ENCODE measurements around the gene PSMA1.
"Not testable (repeated sequence)": the region's sequence is repeated elsewhere in the genome, so short reads cannot be mapped to it uniquely, and the experiment has no call there.

Gene PSMA1

GRCh38 chr11:14519917-14520746 is at the start of gene PSMA1:
TSS of gene PSMA1 (minus strand) at chr11:14520386. CDS start at chr11:14520299, 87 bp downstream.
- DNase-seq: peak; percentile 96

DNA sequence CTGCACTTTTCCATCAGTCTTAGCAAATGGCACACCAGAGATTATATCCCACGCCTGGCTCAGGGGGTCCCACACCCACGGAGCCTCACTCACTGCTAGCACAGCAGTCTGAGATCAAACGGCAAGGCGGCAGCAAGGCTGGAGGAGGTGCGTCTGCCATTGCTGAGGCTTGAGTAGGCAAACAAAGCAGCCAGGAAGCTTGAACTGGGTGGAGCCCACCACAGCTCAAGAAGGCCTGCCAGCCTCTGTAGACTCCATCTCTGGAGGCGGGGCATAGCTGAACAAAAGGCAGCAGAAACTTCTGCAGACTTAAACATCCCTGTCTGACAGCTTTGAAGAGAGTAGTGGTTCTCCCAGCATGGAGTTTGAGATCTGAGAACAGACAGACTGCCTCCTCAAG is 49.3 kb upstream of the PSMA1 start:
- DNase-seq: not testable (repeated sequence)

GRCh38 chr11:14567064-14567651 is 47.0 kb upstream of the PSMA1 start:
- DNase-seq: no peak

- no peak for DNase-seq
Observed at GRCh38 chr11:14566331-14567063, 46.3 kb upstream of the PSMA1 start.

DNA sequence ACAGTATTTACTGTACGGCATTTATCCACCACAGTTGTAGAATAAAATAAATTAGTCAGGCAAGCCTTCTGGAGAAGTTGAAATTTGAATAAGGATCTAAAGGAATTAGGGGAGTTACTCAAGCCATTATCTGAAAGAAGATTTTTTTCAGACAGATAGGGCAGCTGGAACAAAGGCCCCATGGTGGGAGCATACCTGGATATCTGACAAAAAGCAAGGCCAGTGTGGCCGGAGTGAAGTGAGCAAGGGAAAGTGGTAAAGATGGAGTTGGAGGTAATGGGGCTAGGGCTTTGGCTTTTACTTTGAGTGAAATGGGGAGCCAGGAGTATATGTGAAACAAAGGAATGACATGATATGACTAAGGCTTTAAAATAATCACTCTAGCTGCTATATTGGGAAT is 45.7 kb upstream of the PSMA1 start:
- DNase-seq: no peak

- no peak for DNase-seq
Observed at GRCh38 chr11:14555818-14556217, 35.6 kb upstream of the PSMA1 start.

DNA sequence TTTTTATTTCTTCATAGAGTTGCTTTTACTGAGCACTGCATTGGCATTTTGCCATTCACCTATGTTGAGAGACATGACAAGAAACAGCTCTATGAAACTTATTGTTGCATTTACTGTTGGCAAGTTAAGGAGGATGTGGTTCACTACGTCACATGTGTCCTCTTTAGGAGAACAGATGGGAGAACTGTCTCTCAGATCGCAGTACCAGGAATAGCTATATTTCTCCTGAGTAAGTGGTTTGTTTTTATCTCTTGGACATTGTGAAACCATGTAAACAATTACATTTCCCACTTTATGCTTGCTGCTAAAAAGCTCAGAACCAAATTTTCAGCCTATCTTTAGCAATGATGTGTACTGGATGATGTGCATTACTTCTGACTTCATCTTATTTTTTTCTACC is 34.8 kb upstream of the PSMA1 start:
- no peak for DNase-seq

GRCh38 chr11:14552089-14552488 is 31.9 kb upstream of the PSMA1 start:
- no peak for DNase-seq

GRCh38 chr11:14551380-14551779 is 31.2 kb upstream of the PSMA1 start:
- DNase-seq: no peak

DNA sequence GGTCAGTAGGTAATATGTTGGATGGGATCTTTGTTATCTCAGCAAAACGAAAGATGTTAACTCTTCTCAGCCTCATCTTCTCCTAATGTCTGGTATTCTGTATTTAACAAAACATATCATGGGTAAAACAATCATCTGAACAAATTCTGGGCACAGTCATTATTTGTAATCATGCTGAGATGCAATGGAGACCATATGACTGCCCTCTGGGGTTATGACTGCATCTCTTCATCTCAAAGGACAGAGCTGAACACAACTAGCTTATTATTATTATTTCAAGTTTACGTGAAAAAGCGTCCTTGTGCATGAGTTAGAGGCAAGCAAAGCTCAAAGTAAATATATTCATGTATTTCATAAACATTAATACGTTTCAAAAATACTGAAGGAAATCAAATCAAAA is 29.7 kb upstream of the PSMA1 start:
- no peak for DNase-seq

GRCh38 chr11:14547440-14547839 is 27.3 kb upstream of the PSMA1 start:
- no peak for DNase-seq

GRCh38 chr11:14546672-14547071 is 26.5 kb upstream of the PSMA1 start:
- DNase-seq: no peak

DNA sequence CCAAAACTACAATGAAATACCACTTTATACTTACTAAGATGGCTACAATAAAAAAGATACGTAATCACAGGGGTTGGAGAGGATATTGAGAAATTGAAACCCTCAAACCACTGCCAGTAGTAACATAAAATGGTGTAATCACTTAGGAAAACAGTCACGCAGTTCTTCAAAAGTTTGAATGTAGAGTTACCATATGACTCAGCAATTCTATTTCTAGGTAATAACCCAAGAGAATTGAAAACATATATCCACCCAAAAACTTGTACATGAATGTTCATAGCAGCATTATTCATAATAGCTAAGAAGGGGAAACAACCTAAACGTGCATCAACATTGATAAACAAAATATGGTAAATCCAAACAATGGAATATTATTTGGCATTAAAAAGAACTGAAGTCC is 24.4 kb upstream of the PSMA1 start:
- DNase-seq: no peak

GRCh38 chr11:14543260-14543659 is 23.1 kb upstream of the PSMA1 start:
- no peak for DNase-seq

DNA sequence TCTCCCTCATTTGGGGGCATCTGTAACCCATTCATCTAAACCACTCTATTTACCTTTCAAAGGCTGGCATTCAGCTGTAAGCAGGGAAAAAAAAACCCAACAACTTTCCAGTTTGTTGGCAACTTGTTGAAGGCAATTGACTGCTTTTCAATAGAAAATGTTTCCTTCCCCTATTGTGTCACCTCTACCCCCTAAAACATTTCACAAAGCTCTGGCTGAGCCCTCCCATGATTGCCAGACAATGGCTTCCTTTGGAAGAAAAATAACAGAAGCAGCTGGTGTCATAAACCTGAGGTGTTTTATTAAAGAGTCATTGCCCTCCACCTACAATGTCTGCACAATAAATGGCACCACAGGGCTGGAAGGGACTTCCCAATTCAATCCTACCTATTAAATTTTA is 22.1 kb upstream of the PSMA1 start:
- peak; percentile 93 for DNase-seq

DNA sequence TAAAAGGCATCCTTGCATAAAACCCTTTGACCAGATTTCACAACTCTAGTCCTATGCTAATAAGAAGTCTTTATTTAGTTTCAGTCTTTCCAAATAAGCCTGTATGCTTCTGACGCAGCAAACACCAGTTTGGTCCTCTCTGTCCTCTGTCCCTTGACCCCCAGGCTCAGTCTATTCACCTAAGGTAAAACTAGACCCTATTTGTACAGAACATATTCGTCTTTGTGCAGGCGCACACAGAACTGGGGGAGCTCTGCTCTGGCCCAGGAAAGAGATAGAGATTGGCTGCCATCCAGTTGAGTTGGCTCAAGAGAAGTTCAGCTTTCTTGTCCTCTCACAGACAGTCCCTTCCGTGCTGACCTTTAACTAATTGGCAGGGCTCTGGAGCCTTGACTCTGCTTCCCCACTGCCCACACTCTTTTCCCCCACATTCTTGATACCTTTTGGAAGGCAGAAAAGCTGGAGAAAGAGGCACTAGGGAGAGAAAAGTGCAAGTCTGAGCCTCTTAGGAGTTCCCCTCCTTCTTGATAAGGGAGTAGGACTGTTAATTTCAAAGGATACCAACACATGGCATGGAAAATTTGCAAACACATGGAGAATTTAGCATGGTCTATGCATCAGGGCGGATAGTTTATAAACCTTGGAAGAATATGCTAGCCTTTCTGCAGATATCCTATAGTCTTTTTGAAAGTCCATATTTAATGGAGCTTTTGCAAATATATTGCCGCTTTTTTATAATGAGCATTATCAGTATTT is 21.2 kb upstream of the PSMA1 start:
- no peak for DNase-seq

DNA sequence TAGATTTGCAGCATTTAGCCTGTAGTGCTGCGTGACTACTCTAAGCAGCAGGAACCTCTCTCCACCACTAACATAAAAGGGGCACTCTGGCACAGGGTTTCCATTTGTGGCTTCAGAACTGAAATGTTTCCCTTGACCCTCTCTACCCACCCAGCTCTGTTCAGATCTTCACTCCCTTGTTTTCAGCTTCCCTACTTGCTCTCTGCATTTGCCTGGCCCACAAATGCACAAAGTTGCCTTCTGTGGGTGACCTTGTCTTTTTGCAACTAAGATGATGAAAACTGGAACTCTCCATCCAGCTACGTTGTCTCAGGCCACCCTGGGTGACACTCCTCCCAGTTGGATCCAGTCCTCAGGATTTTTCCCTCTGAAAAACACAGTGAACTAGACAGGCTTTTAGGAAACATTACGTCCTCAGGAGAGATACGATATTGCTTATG is 19.8 kb upstream of the PSMA1 start:
- no peak for DNase-seq

GRCh38 chr11:14538926-14539554 is 18.9 kb upstream of the PSMA1 start:
- DNase-seq: no peak

- no peak for DNase-seq
Observed at GRCh38 chr11:14538271-14538925, 18.2 kb upstream of the PSMA1 start.

GRCh38 chr11:14537134-14537599 is 17.0 kb upstream of the PSMA1 start:
- DNase-seq: peak; percentile 25

DNA sequence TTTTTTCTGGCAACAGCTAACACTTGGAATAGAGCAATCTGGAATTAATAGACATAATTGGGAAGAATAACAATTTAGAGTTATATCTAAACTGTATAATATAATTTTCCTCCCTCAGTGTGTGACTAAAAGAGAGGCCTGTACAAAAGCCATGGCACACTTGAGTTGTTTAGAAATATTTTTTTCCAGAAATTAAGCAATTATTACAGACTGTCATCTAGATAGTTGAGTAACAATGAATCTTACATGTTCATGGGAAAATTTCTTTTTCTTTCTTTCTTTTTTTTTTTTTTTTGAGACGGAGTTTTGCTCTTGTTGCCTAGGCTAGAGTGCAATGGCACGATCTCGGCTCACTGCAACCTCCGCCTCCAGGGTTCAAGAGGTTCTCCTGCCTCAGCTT is 15.0 kb upstream of the PSMA1 start:
- DNase-seq: not testable (repeated sequence)

GRCh38 chr11:14529951-14530350 is 9.8 kb upstream of the PSMA1 start:
- DNase-seq: no peak

Data from NCI-H1105 (cell line).